Measurements from ENCODE around the gene TMEFF2. TPM values are rescaled to one million over a fixed set of nuclear protein-coding genes. Genes with fewer than 3 reads are reported as not detected.

The TMEFF2 gene
- total and polyA plus RNA-seq, 10 of the 15 experiments (the other 5 are each of a cell fraction or from before 2014, with no cell fraction given), result not detected

- ATAC-seq (no peak; the same call in 2 of the 3 replicates), DNase-seq (ENCODE audit: low read depth, low spot score) (no peak), FAIRE-seq (no peak)
- RAD21 ChIA-PET (ENCODE audit: unreplicated experiment), result interaction anchor here (1.0 to 1.2 kb wide), 2 partner anchors 15 to 24 kb away, joined by 4 read pairs; no protein-coding TSS in a partner anchor
- POLR2A ChIA-PET, result no interaction called here
- Histone ChIP-seq H3K27me3 (replicated peaks in 1 of 2; ENCODE audit: control insufficient read depth in 2 of 2, insufficient read depth in 2 of 2, low read length in 1 of 2) (no peaks in the 10 kb centered on the region), H2AFZ (ENCODE audit: control insufficient read depth, low read depth, low read length) (no peak overlapping the region), H3K9me3 (replicated peaks; ENCODE audit: control insufficient read depth, insufficient read depth, low read length) (no peaks in the 10 kb centered on the region; the same call in 2 of the 3 replicates), H3K79me2 (ENCODE audit: control insufficient read depth, insufficient read depth, low read length) (no peaks in the 10 kb centered on the region), H3K4me2 (ENCODE audit: control insufficient read depth, insufficient read depth) (no peak overlapping the region), H3K4me3 (no peak overlapping the region), H4K20me1 (ENCODE audit: control insufficient read depth, insufficient read depth) (no peaks in the 10 kb centered on the region), H3K4me1 (ENCODE audit: control insufficient read depth, insufficient read depth, low read length) (no peaks in the 10 kb centered on the region), H3K27ac (ENCODE audit: control insufficient read depth, insufficient read depth) (no peak overlapping the region), H3K9ac (ENCODE audit: control insufficient read depth, insufficient read depth, low read length) (no peak overlapping the region), H3K36me3 (ENCODE audit: control insufficient read depth in 2 of 2, insufficient read depth in 2 of 2, low read length in 1 of 2) (no peaks in the 10 kb centered on the region)
- no TSS peak for BruUV-seq (replicated peaks)
- 48% methylated on average over 7 of the region's 7 CpGs for WGBS (ENCODE audit: insufficient coverage, insufficient replicate concordance, low lambda C conversion rate, missing lambda C conversion rate)
- in situ Hi-C loops (cut with MboI), result no loop called here
- SMC1A ChIA-PET (ENCODE audit: uncharacterized antibody, unreplicated experiment), result interaction anchor here (1.0 to 1.5 kb wide), 3 partner anchors 14 to 129 kb away, joined by 3 to 7 read pairs (median 4); no protein-coding TSS in a partner anchor
- intact Hi-C loops (cut with micrococcal nuclease; ENCODE audit: unreplicated experiment), result no loop called here
- CTCF ChIA-PET, result interaction anchor here (2.6 kb wide), 1 partner anchor 136 kb away, joined by 10 read pairs; no protein-coding TSS in a partner anchor
- TF ChIP-seq BHLHE40 (IDR thresholded peaks at IDR 0.05; ENCODE audit: borderline replicate concordance in 1 of 2, low read depth in 2 of 2, low read length in 1 of 2) (no peak), HDAC2 (IDR thresholded peaks at IDR 0.05) (no peak), PML (IDR thresholded peaks at IDR 0.05; ENCODE audit: low read length) (no peak), IKZF2 (IDR thresholded peaks at IDR 0.05) (no peak), DPF2 (IDR thresholded peaks at IDR 0.05) (no peak), ZBTB4 (CRISPR knock-in tag; IDR thresholded peaks at IDR 0.05) (no peak), RELB (IDR thresholded peaks at IDR 0.05; ENCODE audit: low read depth) (no peak), BRCA1 (IDR thresholded peaks at IDR 0.05; ENCODE audit: low read depth, low read length) (no peak), JUNB (IDR thresholded peaks at IDR 0.05) (no peak)
- TF ChIP-seq, protein P1, sequence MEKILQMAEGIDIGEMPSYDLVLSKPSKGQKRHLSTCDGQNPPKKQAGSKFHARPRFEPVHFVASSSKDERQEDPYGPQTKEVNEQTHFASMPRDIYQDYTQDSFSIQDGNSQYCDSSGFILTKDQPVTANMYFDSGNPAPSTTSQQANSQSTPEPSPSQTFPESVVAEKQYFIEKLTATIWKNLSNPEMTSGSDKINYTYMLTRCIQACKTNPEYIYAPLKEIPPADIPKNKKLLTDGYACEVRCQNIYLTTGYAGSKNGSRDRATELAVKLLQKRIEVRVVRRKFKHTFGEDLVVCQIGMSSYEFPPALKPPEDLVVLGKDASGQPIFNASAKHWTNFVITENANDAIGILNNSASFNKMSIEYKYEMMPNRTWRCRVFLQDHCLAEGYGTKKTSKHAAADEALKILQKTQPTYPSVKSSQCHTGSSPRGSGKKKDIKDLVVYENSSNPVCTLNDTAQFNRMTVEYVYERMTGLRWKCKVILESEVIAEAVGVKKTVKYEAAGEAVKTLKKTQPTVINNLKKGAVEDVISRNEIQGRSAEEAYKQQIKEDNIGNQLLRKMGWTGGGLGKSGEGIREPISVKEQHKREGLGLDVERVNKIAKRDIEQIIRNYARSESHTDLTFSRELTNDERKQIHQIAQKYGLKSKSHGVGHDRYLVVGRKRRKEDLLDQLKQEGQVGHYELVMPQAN (conservative IDR thresholded peaks at IDR 0.05), result no peak
- TF ChIP-seq, protein P2, sequence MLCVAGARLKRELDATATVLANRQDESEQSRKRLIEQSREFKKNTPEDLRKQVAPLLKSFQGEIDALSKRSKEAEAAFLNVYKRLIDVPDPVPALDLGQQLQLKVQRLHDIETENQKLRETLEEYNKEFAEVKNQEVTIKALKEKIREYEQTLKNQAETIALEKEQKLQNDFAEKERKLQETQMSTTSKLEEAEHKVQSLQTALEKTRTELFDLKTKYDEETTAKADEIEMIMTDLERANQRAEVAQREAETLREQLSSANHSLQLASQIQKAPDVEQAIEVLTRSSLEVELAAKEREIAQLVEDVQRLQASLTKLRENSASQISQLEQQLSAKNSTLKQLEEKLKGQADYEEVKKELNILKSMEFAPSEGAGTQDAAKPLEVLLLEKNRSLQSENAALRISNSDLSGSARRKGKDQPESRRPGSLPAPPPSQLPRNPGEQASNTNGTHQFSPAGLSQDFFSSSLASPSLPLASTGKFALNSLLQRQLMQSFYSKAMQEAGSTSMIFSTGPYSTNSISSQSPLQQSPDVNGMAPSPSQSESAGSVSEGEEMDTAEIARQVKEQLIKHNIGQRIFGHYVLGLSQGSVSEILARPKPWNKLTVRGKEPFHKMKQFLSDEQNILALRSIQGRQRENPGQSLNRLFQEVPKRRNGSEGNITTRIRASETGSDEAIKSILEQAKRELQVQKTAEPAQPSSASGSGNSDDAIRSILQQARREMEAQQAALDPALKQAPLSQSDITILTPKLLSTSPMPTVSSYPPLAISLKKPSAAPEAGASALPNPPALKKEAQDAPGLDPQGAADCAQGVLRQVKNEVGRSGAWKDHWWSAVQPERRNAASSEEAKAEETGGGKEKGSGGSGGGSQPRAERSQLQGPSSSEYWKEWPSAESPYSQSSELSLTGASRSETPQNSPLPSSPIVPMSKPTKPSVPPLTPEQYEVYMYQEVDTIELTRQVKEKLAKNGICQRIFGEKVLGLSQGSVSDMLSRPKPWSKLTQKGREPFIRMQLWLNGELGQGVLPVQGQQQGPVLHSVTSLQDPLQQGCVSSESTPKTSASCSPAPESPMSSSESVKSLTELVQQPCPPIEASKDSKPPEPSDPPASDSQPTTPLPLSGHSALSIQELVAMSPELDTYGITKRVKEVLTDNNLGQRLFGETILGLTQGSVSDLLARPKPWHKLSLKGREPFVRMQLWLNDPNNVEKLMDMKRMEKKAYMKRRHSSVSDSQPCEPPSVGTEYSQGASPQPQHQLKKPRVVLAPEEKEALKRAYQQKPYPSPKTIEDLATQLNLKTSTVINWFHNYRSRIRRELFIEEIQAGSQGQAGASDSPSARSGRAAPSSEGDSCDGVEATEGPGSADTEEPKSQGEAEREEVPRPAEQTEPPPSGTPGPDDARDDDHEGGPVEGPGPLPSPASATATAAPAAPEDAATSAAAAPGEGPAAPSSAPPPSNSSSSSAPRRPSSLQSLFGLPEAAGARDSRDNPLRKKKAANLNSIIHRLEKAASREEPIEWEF (IDR thresholded peaks at IDR 0.05; ENCODE audit: insufficient replicate concordance, low read depth, low read length), result no peak
Measured at GRCh38 chr2:192026059-192026824, 168.5 kb downstream of the TMEFF2 start.
